ENCODE measurements around the gene CDH15. TPM values are rescaled to one million over a fixed set of nuclear protein-coding genes. Genes with fewer than 3 reads are reported as not detected.

The CDH15 gene
- total RNA-seq, 1 donor from 2014 or later = 0.18 TPM

- Histone ChIP-seq H3K9me3 (ENCODE audit: insufficient read depth, low read depth, low read length) (peaks cover 4% of the 10 kb centered on the region), H4K20me1 (ENCODE audit: insufficient read depth, low read length) (peaks cover 5% of the 10 kb centered on the region), H3K9ac (ENCODE audit: low read length) (no peak overlapping the region), H3K4me3 (ENCODE audit: insufficient read depth, low read depth, low read length) (no peak overlapping the region), H3K4me2 (ENCODE audit: low read length) (no peak overlapping the region), H2AFZ (ENCODE audit: low read depth, low read length) (no peak overlapping the region), H3K27me3 (ENCODE audit: insufficient read depth, low read length) (no peaks in the 10 kb centered on the region), H3K36me3 (ENCODE audit: insufficient read depth, low read length) (peaks cover 3% of the 10 kb centered on the region), H3K27ac (ENCODE audit: low read depth, low read length) (no peak overlapping the region), H3K79me2 (ENCODE audit: insufficient read depth, low read length) (no peaks in the 10 kb centered on the region), H3K4me1 (ENCODE audit: insufficient read depth, low read length) (no peaks in the 10 kb centered on the region)
- Mint-ChIP-seq H3K36me3 (ENCODE audit: low read depth, unreplicated experiment) (peaks cover 21% of the 10 kb centered on the region), H3K27ac (ENCODE audit: unreplicated experiment) (no peak overlapping the region), H3K9me3 (ENCODE audit: unreplicated experiment) (no peaks in the 10 kb centered on the region), H3K4me1 (ENCODE audit: low read depth, unreplicated experiment) (peaks cover 2% of the 10 kb centered on the region), H3K27me3 (ENCODE audit: low read depth, unreplicated experiment) (no peaks in the 10 kb centered on the region), H3K4me3 (ENCODE audit: unreplicated experiment) (no peak overlapping the region)
- no peak for DNase-seq (ENCODE audit: low read depth)
- no peak for FAIRE-seq
- TF ChIP-seq CTCF (IDR thresholded peaks at IDR 0.05; ENCODE audit: insufficient read depth, low read depth, low read length) = no peak
- no peak for TF ChIP-seq EZH2 (IDR thresholded peaks at IDR 0.05; ENCODE audit: insufficient read depth, low read length)
Observed at GRCh38 chr16:89123001-89123830, 48.3 kb upstream of the CDH15 start.

- H3K27me3 ChIP-seq (ENCODE audit: insufficient read depth, low read length) = no peaks in the 10 kb centered on the region
- H3K27ac Mint-ChIP-seq (ENCODE audit: unreplicated experiment) = no peak overlapping the region
- no peaks in the 10 kb centered on the region for H3K9me3 Mint-ChIP-seq (ENCODE audit: unreplicated experiment)
- H3K79me2 ChIP-seq (ENCODE audit: insufficient read depth, low read length) = no peaks in the 10 kb centered on the region
- DNase-seq (ENCODE audit: low read depth) (no peak), FAIRE-seq (no peak)
- H3K4me1 Mint-ChIP-seq (ENCODE audit: low read depth, unreplicated experiment) = no peaks in the 10 kb centered on the region
- peaks cover 21% of the 10 kb centered on the region for H3K36me3 Mint-ChIP-seq (ENCODE audit: low read depth, unreplicated experiment)
- no peak overlapping the region for H3K27ac ChIP-seq (ENCODE audit: low read depth, low read length)
- H2AFZ ChIP-seq (ENCODE audit: low read depth, low read length) = no peak overlapping the region
- peaks cover 4% of the 10 kb centered on the region for H3K9me3 ChIP-seq (ENCODE audit: insufficient read depth, low read depth, low read length)
- H3K36me3 ChIP-seq (ENCODE audit: insufficient read depth, low read length) = peaks cover 3% of the 10 kb centered on the region
- H3K9ac ChIP-seq (ENCODE audit: low read length) = no peak overlapping the region
- no peak overlapping the region for H3K4me3 ChIP-seq (ENCODE audit: insufficient read depth, low read depth, low read length)
- no peaks in the 10 kb centered on the region for H3K27me3 Mint-ChIP-seq (ENCODE audit: low read depth, unreplicated experiment)
- no peak for TF ChIP-seq EZH2 (IDR thresholded peaks at IDR 0.05; ENCODE audit: insufficient read depth, low read length)
- no peak for TF ChIP-seq CTCF (IDR thresholded peaks at IDR 0.05; ENCODE audit: insufficient read depth, low read depth, low read length)
- H3K4me1 ChIP-seq (ENCODE audit: insufficient read depth, low read length) = no peaks in the 10 kb centered on the region
- no peak overlapping the region for H3K4me2 ChIP-seq (ENCODE audit: low read length)
- H4K20me1 ChIP-seq (ENCODE audit: insufficient read depth, low read length) = no peaks in the 10 kb centered on the region
- H3K4me3 Mint-ChIP-seq (ENCODE audit: unreplicated experiment) = no peak overlapping the region
Observed at GRCh38 chr16:89123831-89124100, 47.8 kb upstream of the CDH15 start.

GRCh38 chr16:89129378-89129777, 42.2 kb upstream of the CDH15 start:
- Mint-ChIP-seq H3K4me1 (ENCODE audit: low read depth, unreplicated experiment) (no peaks in the 10 kb centered on the region), H3K4me3 (ENCODE audit: unreplicated experiment) (no peak overlapping the region), H3K36me3 (ENCODE audit: low read depth, unreplicated experiment) (peaks cover 23% of the 10 kb centered on the region), H3K9me3 (ENCODE audit: unreplicated experiment) (peaks cover 2% of the 10 kb centered on the region), H3K27ac (ENCODE audit: unreplicated experiment) (no peak overlapping the region), H3K27me3 (ENCODE audit: low read depth, unreplicated experiment) (no peaks in the 10 kb centered on the region)
- no peak for FAIRE-seq
- H3K27me3 ChIP-seq (ENCODE audit: insufficient read depth, low read length) = no peaks in the 10 kb centered on the region
- H4K20me1 ChIP-seq (ENCODE audit: insufficient read depth, low read length) = peaks cover 4% of the 10 kb centered on the region
- no peak overlapping the region for H3K27ac ChIP-seq (ENCODE audit: low read depth, low read length)
- no peaks in the 10 kb centered on the region for H3K4me1 ChIP-seq (ENCODE audit: insufficient read depth, low read length)
- no peak for DNase-seq (ENCODE audit: low read depth)
- no peak overlapping the region for H2AFZ ChIP-seq (ENCODE audit: low read depth, low read length)
- H3K4me3 ChIP-seq (ENCODE audit: insufficient read depth, low read depth, low read length) = no peak overlapping the region
- peaks cover 4% of the 10 kb centered on the region for H3K9me3 ChIP-seq (ENCODE audit: insufficient read depth, low read depth, low read length)
- H3K79me2 ChIP-seq (ENCODE audit: insufficient read depth, low read length) = no peaks in the 10 kb centered on the region
- no peak overlapping the region for H3K4me2 ChIP-seq (ENCODE audit: low read length)
- TF ChIP-seq CTCF (IDR thresholded peaks at IDR 0.05; ENCODE audit: insufficient read depth, low read depth, low read length) = no peak
- H3K9ac ChIP-seq (ENCODE audit: low read length) = no peak overlapping the region
- H3K36me3 ChIP-seq (ENCODE audit: insufficient read depth, low read length) = peaks cover 3% of the 10 kb centered on the region

Data from astrocyte (in vitro differentiated cells and primary cell).